ENCODE data around the gene FAM240B.

Gene FAM240B

GRCh38 chr9:38744484-38744883 is 24.6 kb upstream of the FAM240B start:
- TF ChIP-seq REST (IDR thresholded peaks at IDR 0.05; ENCODE audit: insufficient read depth in 1 of 2, low read depth in 2 of 2, low read length in 2 of 2) (no peak), SIN3A (IDR thresholded peaks at IDR 0.05; ENCODE audit: borderline replicate concordance, insufficient read depth, low read length) (no peak), POLR2AphosphoS5 (IDR thresholded peaks at IDR 0.05; ENCODE audit: low read depth, low read length) (no peak), TAF1 (IDR thresholded peaks at IDR 0.05; ENCODE audit: borderline replicate concordance, insufficient read depth, low read length) (no peak), FOXP2 (optimal IDR thresholded peaks at IDR 0.05; ENCODE audit: borderline replicate concordance, extremely low read depth, extremely low read length, insufficient read depth) (no peak)

GRCh38 chr9:38737246-38737645 is 17.3 kb upstream of the FAM240B start:
- TF ChIP-seq POLR2AphosphoS5 (IDR thresholded peaks at IDR 0.05; ENCODE audit: low read depth, low read length) = no peak
- TF ChIP-seq FOXP2 (optimal IDR thresholded peaks at IDR 0.05; ENCODE audit: borderline replicate concordance, extremely low read depth, extremely low read length, insufficient read depth) = no peak
- TF ChIP-seq SIN3A (IDR thresholded peaks at IDR 0.05; ENCODE audit: borderline replicate concordance, insufficient read depth, low read length) = no peak
- no peak for TF ChIP-seq TAF1 (IDR thresholded peaks at IDR 0.05; ENCODE audit: borderline replicate concordance, insufficient read depth, low read length)
- no peak for TF ChIP-seq REST (IDR thresholded peaks at IDR 0.05; ENCODE audit: insufficient read depth in 1 of 2, low read depth in 2 of 2, low read length in 2 of 2)

GRCh38 chr9:38734831-38735230 is 14.9 kb upstream of the FAM240B start:
- TF ChIP-seq SIN3A (IDR thresholded peaks at IDR 0.05; ENCODE audit: borderline replicate concordance, insufficient read depth, low read length) = no peak
- no peak for TF ChIP-seq FOXP2 (optimal IDR thresholded peaks at IDR 0.05; ENCODE audit: borderline replicate concordance, extremely low read depth, extremely low read length, insufficient read depth)
- TF ChIP-seq POLR2AphosphoS5 (IDR thresholded peaks at IDR 0.05; ENCODE audit: low read depth, low read length) = no peak
- no peak for TF ChIP-seq REST (IDR thresholded peaks at IDR 0.05; ENCODE audit: insufficient read depth in 1 of 2, low read depth in 2 of 2, low read length in 2 of 2)
- TF ChIP-seq TAF1 (IDR thresholded peaks at IDR 0.05; ENCODE audit: borderline replicate concordance, insufficient read depth, low read length) = no peak

- TF ChIP-seq SIN3A (IDR thresholded peaks at IDR 0.05; ENCODE audit: borderline replicate concordance, insufficient read depth, low read length) (no peak), POLR2AphosphoS5 (IDR thresholded peaks at IDR 0.05; ENCODE audit: low read depth, low read length) (no peak), REST (IDR thresholded peaks at IDR 0.05; ENCODE audit: insufficient read depth in 1 of 2, low read depth in 2 of 2, low read length in 2 of 2) (no peak), FOXP2 (optimal IDR thresholded peaks at IDR 0.05; ENCODE audit: borderline replicate concordance, extremely low read depth, extremely low read length, insufficient read depth) (no peak), TAF1 (IDR thresholded peaks at IDR 0.05; ENCODE audit: borderline replicate concordance, insufficient read depth, low read length) (no peak)
These were observed 13.6 kb upstream of the FAM240B start for GRCh38 chr9:38733503-38733902.

GRCh38 chr9:38732885-38733284 is 13.0 kb upstream of the FAM240B start:
- TF ChIP-seq POLR2AphosphoS5 (IDR thresholded peaks at IDR 0.05; ENCODE audit: low read depth, low read length) (no peak), SIN3A (IDR thresholded peaks at IDR 0.05; ENCODE audit: borderline replicate concordance, insufficient read depth, low read length) (no peak), TAF1 (IDR thresholded peaks at IDR 0.05; ENCODE audit: borderline replicate concordance, insufficient read depth, low read length) (no peak), FOXP2 (optimal IDR thresholded peaks at IDR 0.05; ENCODE audit: borderline replicate concordance, extremely low read depth, extremely low read length, insufficient read depth) (no peak), REST (IDR thresholded peaks at IDR 0.05; ENCODE audit: insufficient read depth in 1 of 2, low read depth in 2 of 2, low read length in 2 of 2) (no peak)

Measured in PFSK-1 (cell line).